Body of pancreas (tissue), 4 donors: ENCODE measurements around the gene PRR19. TPM values are rescaled to one million over a fixed set of nuclear protein-coding genes. Genes with fewer than 3 reads are reported as not detected.
"Not testable (repeated sequence)": the region's sequence is repeated elsewhere in the genome, so short reads cannot be mapped to it uniquely, and the experiment has no call there.

Source experiments
- ATAC-seq: fragments of 150-250 bp; one replicate; pipeline ENCODE4 v1.9.1; 2016
- DNase-seq, 4 donors: peaks; one replicate each; pipeline ENCODE4 v3.0.0-alpha.2; 2019
- H3K27ac ChIP-seq, 4 donors: fragments of 200-600 bp; sonication (generic); 1 replicate in 3 of 4; 2 replicates in 1 of 4; pipeline versions ENCODE4 v1.5.1 to v1.6.1; 2016 to 2019; ENCODE audit warnings: mild to moderate bottlenecking in 1 of 4, mixed read lengths in 1 of 4, moderate library complexity in 1 of 4
- H3K27me3 ChIP-seq, 2 donors: fragments of 200-600 bp; sonication (generic); one replicate each; pipeline ENCODE4 v1.6.0; 2016; ENCODE audit warnings: mild to moderate bottlenecking in 1 of 2
- H3K36me3 ChIP-seq, 2 donors: fragments of 200-600 bp; sonication (generic); replicated peaks in 1 of 2; 2 replicates each; pipeline ENCODE4 v1.5.1; 2016; ENCODE audit warnings: low read depth in 2 of 2; ENCODE audit not compliant: insufficient read depth in 1 of 2
- H3K4me1 ChIP-seq: fragments of 200-600 bp; sonication (generic); one replicate; pipeline ENCODE4 v1.6.0; 2016
- H3K4me3 ChIP-seq, 2 donors: fragments of 200-600 bp; sonication (generic); 1 replicate in 1 of 2; 2 replicates in 1 of 2; pipeline ENCODE4 v1.5.1; 2016 to 2019
- H3K9me3 ChIP-seq, 3 donors: fragments of 200-600 bp; sonication (generic); 1 replicate in 2 of 3; 2 replicates in 1 of 3; pipeline ENCODE4 v1.5.1; 2016
- CTCF ChIP-seq, 7 experiments: fragments of 450-650 bp in 4 of 7; fragments of 200-600 bp in 3 of 7; sonication (generic) in 3 of 7; IDR thresholded peaks; one replicate each; pipeline ENCODE4 v1.5.1; 2016 to 2019; ENCODE audit warnings: antibody characterized with exemption in 7 of 7
- POLR2A ChIP-seq, 3 donors: fragments of 450-650 bp; IDR thresholded peaks; one replicate each; pipeline ENCODE4 v1.6.1; 2016; ENCODE audit warnings: antibody characterized with exemption in 3 of 3, mild to moderate bottlenecking in 2 of 3
- WGBS, 2 donors: methylation state at CpG; one replicate each; pipeline ENCODE4 v1.1.5; 2017; 5-methylcytosine and 5-hydroxymethylcytosine counted together
- intact Hi-C: fragments of 100-400 bp; cut with DNase I; formaldehyde crosslinking; loops from one replicate; pipeline ENCODE4 v1.15.1; 2023
- total RNA-seq, 2 donors: library from RNA; depleted of rRNA; stranded (reverse); fragments of >200 nt; gene quantifications; one replicate each; pipeline ENCODE4 v1.1.0, GENCODE V29; 2016

The PRR19 gene
- total RNA-seq, 2 donors from 2014 or later = 0.52 TPM; not detected in 1

GRCh38 chr19:42254089-42254849 is 47.7 kb upstream of the PRR19 start:
- 0 to 1% methylated on average over 23 to 62 of the region's 70 CpGs for WGBS, 2 donors
- H3K4me1 ChIP-seq = peaks cover 36% of the 10 kb centered on the region
- H3K27ac ChIP-seq = peak overlapping the region; percentile 94 to 99 (median 98)
- peak overlapping the region; percentile 61 to 92 for H3K4me3 ChIP-seq
- no peaks in the 10 kb centered on the region for H3K9me3 ChIP-seq
- no peaks in the 10 kb centered on the region for H3K27me3 ChIP-seq
- ATAC-seq = peak; percentile 45
- H3K36me3 ChIP-seq = no peaks in the 10 kb centered on the region
- TF ChIP-seq CTCF (IDR thresholded peaks at IDR 0.05) (peak in 1 of 7 experiments; percentile 5), POLR2A (IDR thresholded peaks at IDR 0.05) (no peak)
- DNase-seq = peak; percentile 77 to 86 (median 80)
- intact Hi-C loops = no loop called here

GRCh38 chr19:42254850-42255765 is 46.8 kb upstream of the PRR19 start, which contains the start of gene ERF:
Gene ERF (minus strand): TSS chr19:42255128. CDS start chr19:42254999, 129 bp downstream.
- Histone ChIP-seq H3K27me3 (no peaks in the 10 kb centered on the region), H3K4me3 (peak within 1 kb of the TSS; percentile 61 to 92), H3K27ac (peak within 1 kb of the TSS; percentile 94 to 99 (median 98)), H3K36me3 (no peaks in the 10 kb centered on the region), H3K4me1 (peaks cover 34% of the 10 kb centered on the region), H3K9me3 (no peaks in the 10 kb centered on the region)
- intact Hi-C loops = no loop called here
- ATAC-seq (peak; percentile 88), DNase-seq (peak; percentile 95 to 96 (median 96))
- WGBS, 2 donors = 0 to 1% methylated on average over 3 to 64 of the region's 75 CpGs
- no peak for TF ChIP-seq CTCF (IDR thresholded peaks at IDR 0.05)
- TF ChIP-seq POLR2A (IDR thresholded peaks at IDR 0.05) = peak; percentile 77 to 98 (median 89)

- peak in 3 of 4 donors; percentile 38 to 46 (median 41) for DNase-seq
- Histone ChIP-seq H3K27ac (peak overlapping the region; percentile 94 to 99 (median 98)), H3K4me3 (peak overlapping the region in 1 of 2 donors; percentile 37), H3K36me3 (no peaks in the 10 kb centered on the region), H3K9me3 (no peaks in the 10 kb centered on the region), H3K4me1 (peaks cover 24% of the 10 kb centered on the region), H3K27me3 (no peaks in the 10 kb centered on the region)
- TF ChIP-seq CTCF (IDR thresholded peaks at IDR 0.05) (no peak), POLR2A (IDR thresholded peaks at IDR 0.05) (peak in 2 of 3 donors; percentile 35 to 48)
- ATAC-seq = no peak
- intact Hi-C loops = no loop called here
- whole genome bisulfite sequencing, 2 donors = 13 to 15% methylated on average over 15 to 38 of the region's 38 CpGs
Measured at GRCh38 chr19:42255766-42256745, 45.9 kb upstream of the PRR19 start.

GRCh38 chr19:42257842-42258241 is 44.1 kb upstream of the PRR19 start:
- H3K36me3 ChIP-seq, ATAC-seq, H3K4me1 ChIP-seq, DNase-seq, H3K4me3 ChIP-seq, H3K9me3 ChIP-seq, H3K27ac ChIP-seq, H3K27me3 ChIP-seq, intact Hi-C loops: not testable (repeated sequence)
- 78 to 82% methylated on average over 3 of the region's 3 CpGs for WGBS, 2 donors
